GM18870 (cell line): ENCODE data around the gene TPM1.
"Not testable (repeated sequence)": the region's sequence is repeated elsewhere in the genome, so short reads cannot be mapped to it uniquely, and the experiment has no call there.

ENCODE experiments used
- ATAC-seq: cut with Tn5 transposase; IDR thresholded peaks from one replicate; pipeline ENCODE4 v1.9.1; 2021; ENCODE audit warnings: moderate library complexity; ENCODE audit not compliant: unreplicated experiment

Gene TPM1

DNA sequence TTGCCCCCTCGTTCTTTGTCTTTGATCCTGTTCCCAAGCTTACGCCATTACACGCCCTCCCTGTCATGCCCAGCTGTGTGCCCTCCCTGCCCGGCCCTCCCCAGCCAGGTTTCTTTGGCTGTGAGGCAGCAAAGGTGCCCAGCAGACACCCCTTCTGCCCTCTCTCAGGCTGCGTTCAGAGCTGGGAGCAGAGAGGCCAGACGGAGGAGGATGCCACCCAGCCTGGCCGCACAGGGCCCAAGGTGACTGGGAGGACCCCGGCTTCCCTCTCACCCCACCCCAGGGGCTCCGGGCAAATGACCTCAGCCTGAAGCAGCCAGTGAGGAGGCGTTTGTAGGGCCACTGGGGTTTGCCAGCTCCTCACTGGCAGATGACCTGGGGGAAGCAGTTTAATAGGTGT lies 48.3 kb downstream of the TPM1 start:
- ATAC-seq, result no peak

DNA sequence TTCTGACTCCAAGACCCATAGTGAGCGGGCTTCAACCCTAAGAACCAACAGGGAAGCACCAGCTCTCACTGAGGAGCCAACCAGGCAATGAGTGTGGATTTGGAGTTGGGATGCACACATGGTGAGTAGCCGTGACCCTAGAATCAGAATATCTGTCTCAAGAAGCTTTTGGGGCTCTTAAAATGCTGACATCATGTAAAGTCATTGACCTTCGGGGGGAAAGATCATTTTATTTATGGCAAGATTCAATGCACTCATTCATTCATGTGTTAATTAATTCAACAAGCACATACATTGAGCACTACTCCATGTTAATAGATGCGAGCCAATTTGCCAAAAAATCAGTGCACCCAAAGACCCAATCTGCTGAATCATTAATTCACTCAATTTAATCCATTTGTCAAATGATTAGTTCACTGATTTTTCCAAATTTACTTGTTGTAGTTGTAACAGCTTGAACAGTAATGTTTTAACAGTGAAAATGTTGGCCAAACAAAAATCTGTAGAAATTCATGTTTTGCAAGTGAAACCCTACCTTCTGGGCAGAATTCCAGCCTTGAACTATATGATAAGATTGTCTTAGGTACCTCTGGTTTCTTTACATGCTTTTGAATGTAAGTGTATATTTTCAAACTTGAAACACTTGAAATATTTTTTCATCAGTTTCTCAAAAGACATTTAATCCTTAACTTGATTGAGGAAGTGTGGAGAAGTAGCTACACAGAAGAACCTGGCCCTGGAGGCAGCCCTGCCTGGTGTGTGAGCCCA lies 49.3 kb downstream of the TPM1 start:
- ATAC-seq, result no peak

DNA sequence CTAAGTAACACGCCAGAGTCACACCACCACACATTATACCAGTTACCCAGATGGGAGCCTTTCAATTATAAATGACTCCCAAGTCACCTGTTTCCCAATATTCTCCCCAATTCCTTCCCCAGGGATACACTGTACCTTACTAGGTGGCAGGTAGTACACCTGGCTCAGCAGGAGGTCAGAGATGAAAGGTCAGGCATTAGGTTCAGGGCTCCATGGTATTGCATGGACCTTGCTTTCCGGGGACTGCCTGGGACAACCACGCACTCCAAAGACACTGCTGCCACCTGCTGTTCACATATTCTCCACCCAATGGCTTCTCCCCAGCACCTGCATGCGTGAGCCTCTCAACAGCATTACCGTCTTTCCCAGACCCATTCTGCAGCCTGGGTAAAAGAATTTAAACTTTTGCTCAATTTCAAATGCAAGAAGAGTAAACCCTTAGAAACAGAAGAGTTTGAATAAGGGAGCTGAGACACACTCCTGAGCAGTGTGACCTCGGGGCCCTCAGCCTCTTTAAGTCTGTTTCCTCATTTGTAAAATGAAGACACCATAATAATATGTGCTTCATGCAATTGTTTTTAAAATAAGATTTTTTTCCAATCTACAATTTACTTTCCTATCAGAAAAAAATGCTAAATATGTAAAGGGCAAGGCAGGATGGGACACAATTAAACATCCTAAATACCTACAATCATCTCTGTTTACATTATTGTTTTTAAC lies 51.1 kb downstream of the TPM1 start:
- ATAC-seq, result no peak

DNA sequence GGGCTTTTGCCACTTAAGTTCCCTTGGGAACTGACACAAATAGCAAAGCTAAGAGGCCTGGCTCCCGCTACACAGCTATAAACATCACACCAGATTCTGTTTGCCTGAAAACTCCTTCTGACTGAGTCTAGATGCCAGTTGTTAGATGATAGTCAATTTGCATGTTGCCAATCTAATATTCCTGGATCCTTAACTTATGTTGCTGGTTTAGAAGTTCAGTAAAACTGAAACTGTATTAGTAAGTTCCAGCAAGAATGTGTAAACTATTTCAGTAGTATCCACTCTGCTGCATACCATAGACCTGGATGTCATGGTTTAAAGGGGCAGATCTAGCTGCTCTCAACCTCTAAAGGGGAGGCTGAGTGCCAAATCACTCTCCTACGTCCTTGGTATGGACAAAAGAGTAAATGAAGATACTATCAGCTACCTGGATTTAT lies 52.0 kb downstream of the TPM1 start:
- no peak for ATAC-seq

DNA sequence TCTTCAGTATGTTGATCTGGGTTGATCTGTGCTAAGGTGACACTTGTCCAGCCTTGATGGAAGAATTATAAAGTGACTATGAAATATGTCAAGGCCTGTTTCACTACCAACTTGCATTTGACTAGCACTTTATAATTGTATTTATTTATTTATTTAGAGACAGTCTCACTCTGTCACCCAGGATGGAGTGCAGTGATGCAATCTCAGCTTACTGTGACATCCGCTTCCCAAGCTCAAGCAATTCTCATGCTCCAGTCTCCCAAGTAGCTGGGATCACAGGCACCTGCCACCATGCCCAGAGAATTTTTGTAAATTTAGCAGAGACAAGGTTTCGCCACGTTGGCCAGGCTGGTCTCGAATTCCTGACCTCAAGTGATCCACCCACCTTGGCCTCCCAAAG lies 53.6 kb downstream of the TPM1 start:
- no peak for ATAC-seq

DNA sequence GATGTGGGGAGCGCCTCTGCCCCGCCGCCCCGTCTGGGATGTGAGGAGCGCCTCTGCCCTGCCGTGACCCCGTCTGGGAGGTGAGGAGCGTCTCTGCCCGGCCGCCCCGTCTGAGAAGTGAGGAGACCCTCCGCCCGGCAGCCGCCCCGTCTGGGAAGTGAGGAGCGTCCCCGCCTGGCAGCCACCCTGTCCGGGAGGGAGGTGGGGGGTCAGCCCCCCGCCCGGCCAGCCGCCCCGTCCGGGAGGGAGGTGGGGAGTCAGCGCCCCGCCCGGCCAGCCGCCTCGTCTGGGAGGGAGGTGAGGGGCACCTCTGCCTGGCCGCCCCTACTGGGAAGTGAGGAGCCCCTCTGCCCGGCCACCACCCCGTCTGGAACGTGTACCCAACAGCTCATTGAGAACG lies 56.4 kb downstream of the TPM1 start:
- ATAC-seq, result not testable (repeated sequence)

DNA sequence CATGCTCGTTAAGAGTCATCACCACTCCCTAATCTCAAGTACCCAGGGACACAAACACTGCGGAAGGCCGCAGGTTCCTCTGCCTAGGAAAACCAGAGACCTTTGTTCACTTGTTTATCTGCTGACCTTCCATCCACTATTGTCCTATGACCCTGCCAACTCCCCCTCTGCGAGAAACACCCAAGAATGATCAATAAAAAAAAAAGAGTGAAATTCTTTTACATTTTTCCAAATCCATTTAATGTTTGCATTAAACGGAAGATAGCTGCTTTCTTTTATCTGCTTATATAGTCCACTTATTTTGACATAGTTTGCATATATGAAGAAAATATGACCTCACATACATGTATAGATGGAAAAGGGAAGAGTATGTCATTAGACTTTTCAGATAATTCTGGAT lies 57.0 kb downstream of the TPM1 start:
- not testable (repeated sequence) for ATAC-seq

DNA sequence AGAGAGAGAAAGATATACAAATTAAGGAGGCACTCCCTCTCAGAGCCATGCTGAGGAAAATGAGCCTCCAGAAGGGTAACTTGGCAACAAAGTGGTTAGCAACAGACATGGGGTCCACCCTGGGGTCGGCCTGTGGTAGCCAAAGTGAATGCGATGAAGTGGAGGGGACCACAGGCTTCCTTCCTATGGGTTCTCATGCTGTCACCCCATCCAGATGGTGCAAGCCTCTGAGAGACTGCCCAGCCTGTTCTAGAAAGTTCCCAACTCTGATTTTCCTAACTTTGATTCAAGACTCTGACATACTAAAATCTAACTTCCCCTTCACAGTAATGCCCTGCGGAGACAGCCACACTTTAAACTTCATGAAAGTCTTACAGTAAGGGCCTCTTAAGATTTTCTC lies 60.9 kb downstream of the TPM1 start:
- no peak for ATAC-seq

DNA sequence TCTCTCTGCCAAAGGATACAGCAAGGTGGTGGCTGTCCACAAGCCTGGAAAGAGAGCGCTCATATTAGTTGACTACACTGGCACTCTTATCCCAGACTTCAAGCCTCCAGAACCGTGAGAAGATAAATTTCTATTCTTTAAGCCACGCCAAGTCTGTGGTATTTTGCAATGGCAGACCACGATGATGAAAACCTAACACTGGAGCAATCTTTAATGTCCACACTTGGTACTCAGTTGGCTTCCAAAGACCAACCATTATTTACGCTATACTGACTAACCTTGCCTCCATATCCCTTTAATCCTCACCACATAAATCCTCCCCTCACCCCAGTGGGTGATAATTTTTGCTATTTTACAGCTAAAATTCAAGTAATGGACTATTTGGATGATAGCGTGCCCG lies 62.2 kb downstream of the TPM1 start:
- ATAC-seq, result no peak

DNA sequence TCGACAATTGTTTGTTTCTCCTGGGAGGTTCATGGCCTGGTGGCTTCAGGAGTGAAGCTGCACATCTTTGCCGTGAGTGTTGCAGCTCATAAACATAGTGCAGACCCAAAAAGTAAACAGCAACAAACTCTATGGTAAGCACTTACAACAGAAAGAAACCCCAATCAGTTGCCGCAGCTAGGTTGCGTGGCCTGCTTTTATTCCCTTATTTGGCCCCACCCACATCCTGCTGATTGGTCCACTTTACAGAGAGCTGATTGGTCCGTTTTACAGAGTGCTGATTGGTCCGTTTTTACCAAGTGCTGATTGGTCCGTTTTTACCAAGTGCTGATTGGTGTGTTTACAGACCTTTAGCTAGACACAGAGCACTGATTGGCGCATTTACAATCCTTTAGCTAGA lies 62.8 kb downstream of the TPM1 start:
- ATAC-seq, result not testable (repeated sequence)

DNA sequence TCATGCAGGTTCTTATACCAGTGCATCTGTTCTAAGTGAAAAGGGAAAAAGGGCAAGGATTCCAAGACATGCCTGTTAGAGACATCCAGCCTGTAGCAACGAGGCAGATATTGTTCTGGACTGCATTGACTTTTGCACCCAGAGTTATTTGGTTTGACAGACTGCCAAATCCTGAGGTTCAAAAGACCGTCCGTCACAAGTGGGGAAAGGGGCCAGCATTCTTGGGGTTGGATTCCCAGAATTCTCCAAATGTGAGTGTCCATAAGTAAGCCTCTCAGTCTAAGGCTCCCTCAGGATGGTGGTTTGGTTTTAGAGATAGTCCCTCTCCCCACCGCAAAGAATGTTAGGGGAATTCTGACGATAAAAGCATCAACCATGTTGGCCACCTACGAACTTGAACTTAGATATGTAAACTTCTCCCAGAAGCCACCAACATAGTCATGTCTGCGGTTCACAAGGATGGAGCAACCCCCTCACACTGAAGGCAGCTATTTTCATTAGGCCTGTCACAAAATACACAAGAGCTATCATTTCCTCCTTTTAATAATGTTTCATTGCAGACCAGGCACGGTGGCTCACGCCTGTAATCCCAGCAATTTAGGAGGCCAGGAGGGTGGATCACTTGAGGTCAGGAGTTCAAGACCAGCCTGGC lies 65.5 kb downstream of the TPM1 start:
- ATAC-seq, result no peak

DNA sequence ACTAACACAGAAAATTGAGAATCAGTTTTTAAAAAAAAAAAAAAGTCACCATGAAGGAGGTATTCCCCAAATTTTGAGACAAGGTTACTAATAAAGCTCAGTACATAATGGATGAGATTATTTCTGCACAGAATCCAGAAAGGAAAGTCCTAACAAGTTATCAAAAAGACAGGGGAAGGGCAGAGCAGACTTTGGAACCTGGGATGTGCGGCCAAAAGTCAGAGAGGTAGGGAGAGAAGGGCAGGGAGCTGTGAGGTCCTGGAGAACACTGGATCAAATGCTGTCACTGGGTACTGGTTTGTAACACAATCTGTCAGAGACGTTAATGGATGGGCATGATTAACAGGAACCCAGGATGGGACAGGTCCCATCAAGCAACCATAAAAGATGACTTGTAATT lies 67.0 kb downstream of the TPM1 start:
- ATAC-seq, result no peak

DNA sequence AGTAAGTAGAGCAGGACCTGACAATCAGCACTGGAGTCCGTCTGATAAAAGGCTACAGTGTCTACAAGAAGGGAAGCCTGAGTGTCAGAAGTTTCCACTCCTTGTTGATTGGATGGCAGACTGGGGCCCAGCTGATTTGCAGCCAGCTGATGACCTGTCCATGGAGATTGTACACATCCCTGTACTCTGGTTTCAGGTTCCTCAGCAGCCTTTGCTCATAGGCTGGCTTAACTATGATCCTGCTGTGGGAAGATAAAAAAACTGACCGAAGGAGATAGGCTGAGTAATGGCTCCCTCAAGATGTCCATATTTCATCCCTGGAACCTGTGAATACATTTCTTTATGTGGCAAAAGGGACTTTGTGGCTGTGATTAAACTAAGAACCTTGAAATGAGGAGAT lies 67.4 kb downstream of the TPM1 start:
- no peak for ATAC-seq

DNA sequence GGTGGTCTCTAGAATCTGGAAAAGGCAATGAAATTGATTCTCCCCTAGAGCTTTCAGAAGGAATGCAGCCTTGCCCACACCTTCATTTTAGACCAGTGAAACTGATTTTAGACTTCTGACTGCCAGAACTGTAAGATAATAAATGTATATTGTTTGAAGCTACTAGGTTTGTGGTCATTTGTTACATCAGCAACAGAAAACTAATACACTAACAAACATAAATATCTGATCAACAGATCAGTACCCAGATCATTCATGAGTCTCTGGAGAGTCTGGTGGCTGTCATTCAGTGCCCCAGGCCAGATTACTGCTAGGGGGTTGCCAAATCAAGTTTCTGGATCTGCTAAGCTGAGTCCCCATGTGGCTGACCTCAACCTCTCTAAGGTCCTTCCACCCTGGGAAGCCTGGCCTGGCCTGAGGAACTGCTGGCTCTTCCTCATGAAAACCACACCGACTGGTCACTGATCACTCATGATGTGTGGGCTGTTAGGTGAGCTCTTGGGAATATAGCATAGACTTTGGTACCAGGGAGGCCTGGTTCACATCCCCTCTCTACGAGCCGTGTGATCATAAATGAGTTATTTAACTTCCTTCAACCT lies 68.0 kb downstream of the TPM1 start:
- ATAC-seq, result no peak

DNA sequence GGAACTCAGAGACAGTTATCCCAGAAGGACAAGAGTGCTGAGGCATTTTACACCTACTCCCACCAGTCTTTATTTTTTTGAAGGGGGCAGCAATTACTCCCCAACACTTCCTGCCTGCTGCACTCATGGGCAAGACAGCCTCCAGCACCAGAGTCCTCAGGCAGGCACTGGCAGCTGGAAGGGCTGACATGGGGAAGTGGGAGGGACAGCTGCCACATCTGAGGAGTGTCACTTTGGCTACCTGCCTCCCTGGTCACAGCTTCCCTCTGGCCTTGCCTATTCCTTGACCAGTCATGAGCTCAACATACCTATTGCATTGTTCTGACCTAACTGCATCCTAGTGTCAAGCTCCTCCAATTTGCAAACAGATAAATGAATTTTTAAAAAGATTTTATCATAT lies 68.9 kb downstream of the TPM1 start:
- ATAC-seq, result no peak

DNA sequence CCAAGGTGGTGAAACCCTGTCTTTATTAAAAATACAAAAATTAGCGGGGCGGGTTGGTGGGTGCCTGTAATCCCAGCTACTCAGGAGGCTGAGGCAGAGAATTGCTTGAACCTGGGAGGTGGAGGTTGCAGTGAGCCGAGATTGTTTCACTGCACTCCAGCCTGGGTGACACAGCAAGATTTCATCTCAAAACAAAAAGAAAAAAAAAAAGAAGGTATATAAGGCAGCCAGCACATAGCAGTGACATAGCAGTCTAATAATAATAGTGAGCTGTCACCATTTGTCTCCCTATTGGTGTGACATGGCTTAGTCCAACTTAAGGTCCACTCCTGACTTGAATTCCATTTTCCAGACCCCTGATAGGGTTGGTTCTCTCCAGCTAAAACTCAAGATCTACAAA lies 70.3 kb downstream of the TPM1 start:
- no peak for ATAC-seq

DNA sequence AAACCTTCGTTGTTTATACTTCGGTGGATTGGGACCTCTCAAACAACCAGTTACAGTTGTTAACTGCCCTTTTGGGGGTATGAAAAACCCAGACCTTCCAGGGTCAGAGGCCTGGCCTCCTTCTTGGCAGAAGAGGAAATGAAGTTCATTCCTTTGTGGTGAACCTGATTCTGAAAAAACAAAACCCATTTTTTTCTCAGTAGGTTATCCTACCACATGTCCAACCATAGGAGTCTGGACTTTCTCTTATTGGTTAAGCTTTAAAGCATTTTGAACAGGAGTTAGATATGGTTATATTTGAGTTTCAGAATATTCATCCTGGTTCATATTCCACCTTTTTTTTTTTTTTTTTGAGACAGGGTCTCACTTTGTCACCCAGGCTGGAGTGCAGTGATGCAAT lies 71.9 kb downstream of the TPM1 start:
- no peak for ATAC-seq
